Loucy (cell line): Measurements from ENCODE around the gene MIGA2.

ENCODE experiments used
- CTCF ChIP-seq: fragments of 200-600 bp; sonication (generic); conservative IDR thresholded peaks from 2 replicates; pipeline ENCODE4 v1.5.1; 2014; ENCODE audit warnings: mild to moderate bottlenecking, antibody characterized with exemption, low read length
- EZH2phosphoT487 ChIP-seq: fragments of 200-600 bp; IDR thresholded peaks from 2 replicates; pipeline ENCODE4 v1.6.1; 2018; ENCODE audit warnings: antibody characterized with exemption, mild to moderate bottlenecking, moderate library complexity, borderline replicate concordance

- no peak for TF ChIP-seq CTCF
- no peak for TF ChIP-seq EZH2phosphoT487
These were observed 82.4 kb downstream of the MIGA2 start for GRCh38 chr9:129118799-129119198.
